GOT3 (cell line): ENCODE data around the gene SCMH1.
"Not testable (repeated sequence)": the region's sequence is repeated elsewhere in the genome, so short reads cannot be mapped to it uniquely, and the experiment has no call there.

ENCODE experiments used
- DNase-seq: peaks from one replicate; lab custom pipeline; 2025; ENCODE audit warnings: mixed read lengths; lab: John Stamatoyannopoulos, UW

SCMH1 gene

DNA sequence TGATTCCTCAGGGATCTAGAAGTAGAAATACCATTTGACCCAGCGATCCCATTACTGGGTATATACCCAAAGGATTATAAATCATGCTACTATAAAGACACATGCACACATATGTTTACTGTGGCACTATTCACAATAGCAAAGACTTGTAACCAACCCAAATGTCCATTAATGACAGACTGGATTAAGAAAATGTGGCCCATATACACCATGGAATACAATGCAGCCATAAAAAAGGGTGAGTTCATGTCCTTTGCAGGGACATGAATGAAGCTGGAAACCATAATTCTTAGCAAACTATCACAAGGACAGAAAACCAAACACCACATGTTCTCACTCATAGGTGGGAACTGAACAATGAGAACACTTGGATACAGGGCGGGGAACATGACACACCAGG is 30.5 kb downstream of the SCMH1 start:
- not testable (repeated sequence) for DNase-seq

DNA sequence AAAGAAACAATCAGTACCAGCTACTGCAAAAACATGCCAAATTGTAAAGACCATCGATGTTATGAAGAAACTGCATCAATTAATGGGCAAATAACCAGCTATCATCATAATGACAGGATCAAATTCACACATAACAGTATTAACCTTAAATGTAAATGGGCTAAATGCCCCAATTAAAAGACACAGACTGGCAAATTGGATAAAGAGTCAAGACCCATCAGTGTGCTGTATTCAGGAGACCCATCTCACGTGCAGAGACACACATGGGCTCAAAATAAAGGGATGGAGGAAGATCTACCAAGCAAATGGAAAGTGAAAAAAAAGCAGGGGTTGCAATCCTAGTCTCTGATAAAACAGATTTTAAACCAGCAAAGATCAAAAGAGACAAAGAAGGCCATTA is 35.1 kb downstream of the SCMH1 start:
- DNase-seq = not testable (repeated sequence)

DNA sequence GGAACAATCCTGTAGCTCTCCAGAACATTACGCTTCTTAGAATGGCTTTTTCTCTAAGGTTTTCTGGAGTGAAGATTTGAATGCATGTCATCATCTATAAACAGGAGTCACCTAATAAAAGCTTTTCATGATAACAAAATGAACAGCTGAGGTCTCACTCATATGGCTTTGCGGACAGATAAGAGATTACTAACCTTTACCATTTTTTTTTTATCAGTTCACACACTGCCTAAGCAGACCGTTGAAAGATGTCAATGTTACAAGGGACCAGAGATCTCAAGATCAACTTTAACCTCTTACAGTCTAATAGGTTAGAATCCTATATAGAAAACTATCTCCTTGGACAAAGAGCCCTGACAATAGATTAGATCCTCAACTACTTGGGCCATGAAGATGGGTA is 41.4 kb downstream of the SCMH1 start:
- no peak for DNase-seq

DNA sequence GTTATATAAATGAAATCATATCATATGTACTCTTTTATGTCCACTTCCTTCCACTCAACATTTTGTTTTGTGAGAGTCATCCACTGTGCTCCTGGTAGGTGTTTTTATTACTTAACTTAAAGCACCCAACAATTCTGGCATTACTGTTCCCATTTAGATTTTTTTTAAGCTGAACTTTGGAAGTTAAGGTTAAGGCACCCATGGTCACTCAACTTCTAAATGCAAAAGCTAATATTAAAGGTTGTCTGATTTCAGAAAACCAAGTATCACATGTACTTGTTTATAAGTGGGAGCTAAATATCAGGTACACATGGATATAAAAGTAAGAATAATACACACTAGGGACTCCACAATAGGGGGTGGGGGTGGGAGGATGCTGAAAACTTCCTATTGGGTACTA is 42.7 kb downstream of the SCMH1 start:
- DNase-seq = no peak

DNA sequence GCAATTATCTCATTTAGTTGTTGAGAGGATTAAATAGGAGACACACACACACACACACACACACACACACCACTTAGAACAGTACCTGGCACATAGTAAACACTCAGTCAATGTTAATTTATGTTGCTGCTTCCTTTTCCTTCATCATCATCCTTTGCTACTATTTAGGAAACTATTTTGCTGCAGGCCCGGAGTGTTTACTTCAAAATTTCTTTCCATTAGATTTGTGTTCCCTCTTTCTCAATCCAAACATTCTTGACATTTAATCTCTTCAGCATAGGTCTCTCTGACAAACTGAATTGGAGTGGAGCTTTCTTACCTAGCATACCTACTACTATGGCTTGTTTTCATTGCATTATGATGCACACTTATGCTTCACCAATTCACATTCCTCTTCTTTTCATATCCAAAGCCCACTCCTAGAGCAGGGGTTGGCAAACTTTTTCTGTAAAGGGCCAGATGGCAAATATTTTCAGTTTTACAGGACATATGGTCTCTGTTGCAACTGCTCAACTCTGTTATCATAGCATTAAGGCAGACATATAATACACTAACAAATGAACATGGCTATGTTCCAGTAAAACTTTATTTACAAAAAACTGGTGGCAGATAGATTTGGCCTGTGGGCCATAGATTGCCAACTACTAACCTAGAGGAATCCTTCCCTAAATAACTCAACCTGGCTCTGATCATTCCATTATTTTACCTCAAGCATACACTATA is 49.5 kb downstream of the SCMH1 start:
- no peak for DNase-seq

DNA sequence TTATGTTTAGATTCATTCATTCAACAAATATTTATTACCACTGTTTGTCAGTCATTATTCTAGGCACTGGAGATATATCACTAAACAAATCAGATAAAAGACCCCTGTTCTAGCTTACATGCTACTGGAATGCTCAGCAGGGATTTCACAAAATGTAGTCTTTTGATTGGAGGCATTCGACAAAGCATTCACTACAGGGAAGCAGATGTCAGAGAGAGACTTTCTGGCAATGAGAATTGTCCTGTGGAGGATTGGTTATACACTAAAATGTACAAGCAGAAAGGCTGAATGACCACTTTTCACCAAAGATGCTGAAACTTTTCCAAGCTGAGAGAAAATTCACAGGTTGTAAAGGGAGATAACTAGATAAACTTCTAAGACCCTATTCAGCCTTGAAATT is 57.7 kb downstream of the SCMH1 start:
- DNase-seq = no peak

DNA sequence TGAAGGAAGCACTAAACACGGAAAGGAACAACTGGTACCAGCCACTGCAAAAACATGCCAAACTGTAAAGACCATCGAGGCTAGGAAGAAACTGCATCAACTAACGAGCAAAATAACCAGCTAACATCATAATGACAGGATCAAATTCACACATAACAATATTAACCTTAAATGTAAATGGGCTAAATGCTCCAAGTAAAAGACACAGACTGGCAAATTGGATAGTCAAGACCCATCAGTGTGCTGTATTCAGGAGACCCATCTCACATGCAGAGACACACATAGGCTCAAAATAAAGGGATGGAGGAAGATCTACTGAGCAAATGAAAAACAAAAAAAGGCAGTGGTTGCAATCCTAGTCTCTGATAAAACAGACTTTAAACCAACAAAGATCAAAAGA is 63.9 kb downstream of the SCMH1 start:
- DNase-seq = not testable (repeated sequence)

DNA sequence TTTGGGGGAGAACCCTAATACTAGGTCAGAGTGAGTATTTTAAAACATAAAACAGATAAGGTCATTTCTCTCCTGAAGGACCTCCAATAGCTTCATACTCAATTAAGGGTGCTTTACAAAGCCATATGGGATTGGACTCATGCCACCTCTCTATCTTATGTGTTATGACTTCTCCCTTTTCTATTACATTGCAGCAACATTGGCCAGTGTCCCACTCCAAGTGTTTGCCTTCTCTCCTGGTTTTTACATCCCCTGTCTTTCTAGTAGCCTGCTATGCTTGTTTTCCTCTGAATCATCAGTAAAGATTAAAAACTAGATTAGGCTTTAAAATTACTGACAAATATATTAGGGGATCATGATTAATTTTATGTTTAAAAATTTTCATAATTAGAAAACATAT is 66.6 kb downstream of the SCMH1 start:
- DNase-seq = no peak

DNA sequence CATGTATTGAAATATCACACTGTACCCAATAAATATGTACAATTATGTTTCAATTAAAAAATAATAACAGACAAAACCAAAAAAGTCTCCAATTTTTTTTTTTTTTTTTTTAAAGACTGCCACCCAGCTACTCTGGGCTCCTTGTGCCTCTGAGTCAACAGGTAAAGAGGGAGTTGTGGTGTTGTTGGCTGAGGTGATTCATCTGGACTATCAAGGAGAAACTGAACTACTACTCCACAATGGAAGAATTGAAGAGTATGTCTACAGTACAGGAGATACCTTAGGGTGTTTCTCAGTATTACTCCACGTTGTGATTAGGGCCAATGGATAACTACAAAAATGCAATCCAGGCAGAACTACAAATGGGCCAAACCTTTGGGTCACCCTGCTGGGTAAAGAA is 67.9 kb downstream of the SCMH1 start:
- DNase-seq = no peak

DNA sequence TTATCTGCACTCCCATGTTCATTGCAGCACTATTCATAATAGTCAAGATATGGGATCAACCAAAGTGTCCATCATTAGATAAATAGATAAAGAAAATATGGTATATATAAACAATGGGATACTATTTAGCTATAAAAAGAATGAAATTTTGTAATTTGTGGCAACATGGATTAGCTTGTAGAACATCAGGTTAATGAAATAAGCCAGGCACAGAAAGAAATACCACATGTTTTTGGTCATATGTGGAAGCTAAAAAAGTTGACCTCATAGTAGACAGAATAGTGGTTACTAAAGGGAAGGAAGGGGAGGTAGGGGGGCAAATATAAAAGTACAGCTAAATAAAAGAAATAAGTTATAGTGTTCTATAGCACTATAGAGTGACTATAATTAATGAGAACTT is 68.5 kb downstream of the SCMH1 start:
- DNase-seq = no peak

DNA sequence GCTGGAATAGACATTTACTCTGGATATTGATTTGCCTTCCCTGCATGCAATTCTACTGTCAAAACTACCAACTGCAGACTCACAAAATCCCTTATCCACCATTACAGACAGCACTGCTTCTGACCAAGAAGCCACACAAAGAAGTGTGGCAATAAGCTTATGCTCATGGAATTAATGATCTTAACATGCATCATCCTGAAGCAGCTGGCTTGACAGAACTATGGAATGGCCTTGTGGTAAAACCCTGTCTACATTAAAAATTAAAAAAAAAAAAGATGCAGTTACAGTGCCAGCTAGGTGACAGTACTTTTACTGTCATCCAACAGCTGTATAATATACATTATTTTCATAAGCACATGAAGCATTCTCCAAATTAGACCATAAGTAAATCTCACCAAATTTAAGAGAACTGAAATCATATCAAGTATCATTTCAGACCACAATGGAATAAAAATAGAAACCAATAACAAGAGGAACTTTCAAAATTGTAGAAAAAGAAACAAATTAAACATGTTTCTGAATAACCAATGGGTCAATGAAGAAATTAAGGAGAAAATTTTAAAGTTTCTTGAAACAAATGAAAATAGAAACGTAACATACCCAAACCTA is 70.7 kb downstream of the SCMH1 start:
- no peak for DNase-seq

DNA sequence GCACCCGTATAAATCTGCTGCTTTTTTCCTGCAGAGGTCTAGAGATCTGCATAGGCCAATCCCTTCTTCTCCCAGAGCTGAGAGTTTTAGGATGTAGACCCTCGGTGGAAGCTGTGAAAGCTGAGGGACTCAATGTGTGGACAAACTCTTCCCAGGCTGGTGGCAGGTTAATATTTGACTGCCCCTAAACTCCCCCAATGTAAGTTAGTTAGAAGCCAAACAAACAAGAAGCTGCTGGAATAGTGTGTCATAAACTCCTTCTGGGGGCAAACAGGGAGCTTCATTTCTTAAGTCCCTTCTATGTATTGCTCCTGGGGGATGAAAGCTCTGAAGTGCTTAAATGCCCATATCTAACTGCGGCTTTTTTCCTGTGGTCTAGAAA is 72.3 kb downstream of the SCMH1 start:
- no peak for DNase-seq

DNA sequence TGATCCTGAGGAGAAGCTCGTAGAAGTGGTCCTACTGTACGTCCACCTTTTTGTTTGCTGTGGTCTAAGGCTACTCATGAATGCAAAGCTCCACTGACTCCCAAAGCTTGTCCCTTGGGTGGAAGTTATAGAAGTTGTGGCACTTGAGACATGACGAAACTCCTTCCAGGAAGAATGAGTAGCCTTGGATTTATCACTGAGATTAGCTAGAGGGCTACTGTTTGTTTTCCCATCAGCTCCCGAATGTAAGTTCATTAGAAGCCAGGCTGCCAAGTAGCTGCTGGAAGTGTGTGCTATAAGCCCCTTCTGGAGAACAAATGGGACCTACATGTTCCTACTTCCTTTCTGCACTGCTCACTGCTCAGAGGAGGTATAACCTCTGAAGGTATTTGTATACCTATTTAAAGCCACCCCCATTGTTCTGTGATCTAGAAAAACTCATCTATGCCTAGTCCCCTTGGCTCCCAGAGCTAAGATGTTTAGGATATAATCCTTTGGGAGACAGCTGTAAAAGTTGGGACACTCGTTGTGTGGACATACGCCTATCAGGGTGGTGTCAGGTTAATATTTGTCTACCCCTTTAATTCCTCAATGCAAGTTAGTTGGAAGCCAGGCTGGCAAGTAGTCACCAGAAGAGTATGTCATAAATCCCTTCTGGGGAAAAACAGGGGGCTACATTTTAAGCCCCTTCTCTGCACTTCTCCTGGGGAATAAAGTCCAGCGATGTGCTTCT is 72.9 kb downstream of the SCMH1 start:
- no peak for DNase-seq

DNA sequence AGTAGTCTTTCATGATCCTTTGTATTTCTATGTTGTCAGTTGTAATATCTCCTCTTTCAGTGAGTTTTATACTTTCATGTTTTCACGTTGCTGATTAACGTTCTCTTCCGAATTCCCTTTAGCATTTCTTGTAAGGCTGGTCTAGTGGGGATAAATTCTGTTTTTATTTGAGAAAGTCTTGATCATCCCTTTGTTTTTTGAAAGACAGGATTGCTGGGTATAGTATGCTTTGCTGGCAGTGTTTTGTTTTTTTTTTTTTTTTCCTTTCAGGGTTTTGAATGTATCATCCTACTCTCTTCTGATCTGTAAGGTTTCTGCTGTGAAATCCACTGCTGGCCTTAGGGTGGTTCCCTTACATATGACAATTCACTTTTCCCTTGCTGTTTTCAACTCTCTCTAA is 74.4 kb downstream of the SCMH1 start:
- no peak for DNase-seq

DNA sequence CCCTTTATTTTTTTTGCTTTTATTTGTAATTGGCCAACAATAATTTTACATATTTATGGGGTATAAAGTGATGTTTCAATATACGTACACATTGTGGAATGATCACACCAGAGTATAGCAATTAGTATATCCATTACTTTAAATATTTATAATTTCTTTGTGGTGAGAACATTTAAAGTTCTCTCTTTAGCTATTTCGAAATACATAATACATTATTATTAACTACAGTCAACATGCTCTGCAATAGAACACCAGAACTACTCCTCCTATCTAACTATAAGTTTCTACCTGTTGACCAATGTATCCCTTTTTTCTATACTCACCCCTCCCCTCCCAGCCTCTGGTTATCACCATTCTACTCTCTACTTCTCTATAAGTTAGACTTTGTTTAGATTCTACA is 77.4 kb downstream of the SCMH1 start:
- DNase-seq = no peak

DNA sequence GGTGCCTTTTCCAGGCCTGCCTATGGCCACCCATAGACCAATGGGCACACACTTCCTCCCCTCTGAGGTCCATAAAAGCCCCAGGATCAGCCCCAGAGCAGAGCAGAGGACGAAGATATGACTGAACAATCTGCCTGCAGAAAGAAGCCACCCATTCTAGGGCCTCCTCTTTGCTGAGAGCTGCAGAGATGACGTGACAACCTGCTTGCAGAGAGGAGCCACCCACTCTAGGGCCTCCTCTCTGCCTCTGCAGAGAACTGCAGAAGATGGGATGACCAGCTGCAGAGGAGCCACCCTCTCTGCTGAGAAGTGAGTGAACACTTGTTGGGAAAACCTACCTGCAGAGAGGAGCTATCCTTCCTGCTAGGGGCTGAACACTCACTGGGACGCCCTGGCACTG is 79.7 kb downstream of the SCMH1 start:
- DNase-seq = no peak

DNA sequence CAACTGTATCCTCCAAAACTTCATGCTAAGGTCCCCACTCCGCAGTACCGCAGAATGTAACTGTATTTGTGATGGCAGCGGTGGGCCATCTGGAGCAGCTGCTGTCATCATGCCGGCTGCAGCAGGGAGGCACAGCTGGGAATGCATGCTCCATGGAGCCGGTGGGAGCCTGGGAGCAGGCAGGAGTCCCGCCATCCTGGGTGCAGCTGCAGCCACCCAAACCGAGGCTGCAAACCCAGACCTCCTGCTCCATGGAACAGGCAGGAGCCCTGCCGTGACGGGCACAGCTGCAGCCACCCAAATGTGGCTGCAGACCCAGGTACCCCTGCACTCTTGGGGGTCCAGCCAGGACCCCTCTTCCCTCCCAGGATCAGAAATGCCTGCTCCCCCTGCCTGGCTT is 80.3 kb downstream of the SCMH1 start:
- no peak for DNase-seq

DNA sequence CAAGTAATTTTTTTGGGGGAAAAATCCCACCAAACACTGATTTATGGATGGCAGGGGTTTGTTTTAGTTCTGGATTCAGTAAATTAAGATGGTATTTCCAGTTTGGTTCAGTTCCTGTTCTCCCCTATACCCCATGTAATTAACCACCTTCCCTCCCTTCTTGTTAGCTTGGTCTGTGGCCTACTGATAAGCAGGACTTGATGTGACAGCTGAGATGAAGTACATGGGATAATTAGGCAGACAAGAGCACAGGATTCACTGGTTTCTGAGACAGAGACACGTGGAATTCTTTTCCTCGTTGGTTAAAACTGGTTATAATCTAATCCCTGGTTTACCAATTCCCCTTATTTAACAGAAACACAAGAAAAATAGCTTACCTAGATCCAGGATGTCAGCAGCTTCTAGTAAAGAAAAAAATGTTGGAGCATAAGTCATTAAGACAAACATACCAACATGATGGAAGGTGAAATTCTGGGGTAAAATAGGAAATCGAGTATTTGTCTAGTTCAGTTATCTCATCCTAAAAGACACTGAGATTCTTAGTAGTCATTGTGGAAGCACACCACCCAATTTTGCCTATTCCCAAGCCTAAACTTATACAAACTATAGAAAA is 81.5 kb downstream of the SCMH1 start:
- DNase-seq = no peak

DNA sequence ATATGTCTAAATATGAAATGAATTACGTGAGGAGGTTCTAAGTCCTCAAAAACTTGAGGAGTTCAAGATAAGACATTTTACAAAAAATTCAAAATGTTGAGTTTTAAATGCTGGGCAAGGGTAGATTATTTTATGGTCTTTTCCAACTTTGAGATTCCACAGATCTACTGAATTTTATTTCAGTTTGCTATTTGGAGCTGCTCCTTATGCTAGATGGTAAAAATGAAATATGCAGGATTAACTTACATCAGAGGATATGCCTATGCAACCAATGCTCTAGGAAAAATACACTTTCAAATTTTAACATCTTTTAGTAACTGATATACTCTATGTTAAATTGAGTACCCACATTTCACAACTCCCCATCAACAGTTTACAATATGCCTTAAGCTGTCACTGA is 83.1 kb downstream of the SCMH1 start:
- DNase-seq = no peak

DNA sequence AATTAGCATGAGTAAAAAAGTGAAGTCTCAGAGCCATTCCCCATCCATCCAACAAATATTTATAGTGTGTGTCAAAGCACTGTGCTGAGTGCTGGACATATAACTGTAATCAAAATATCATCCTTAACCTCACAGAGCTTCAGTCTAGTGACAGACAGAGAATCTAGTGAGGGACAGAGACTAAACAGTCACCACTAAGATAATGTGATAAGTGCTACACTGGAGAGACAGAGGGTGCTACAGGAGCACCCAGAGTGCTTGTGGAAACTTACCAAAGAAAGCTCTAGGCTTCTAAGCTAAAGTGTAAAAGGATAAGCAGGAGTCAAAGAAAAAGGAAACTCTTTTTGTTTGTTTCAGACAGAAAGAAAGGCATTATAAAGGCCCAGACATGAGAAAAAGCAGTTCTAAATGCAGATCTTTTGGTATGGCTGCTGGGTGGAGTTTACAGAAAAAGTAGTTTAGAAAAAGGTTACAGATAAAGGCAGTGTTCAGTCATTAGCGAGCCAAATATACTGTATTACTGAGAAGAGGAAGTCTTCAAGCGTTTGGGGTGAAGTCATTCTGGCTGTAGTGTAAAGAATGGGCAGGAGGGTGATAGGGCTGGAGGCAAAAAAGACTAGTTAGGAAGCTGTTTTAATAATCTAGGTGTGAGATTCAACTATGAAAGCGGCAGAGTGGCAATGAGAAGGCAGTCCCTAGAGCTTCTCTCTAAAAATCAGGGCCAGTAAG is 83.8 kb downstream of the SCMH1 start:
- DNase-seq = no peak

DNA sequence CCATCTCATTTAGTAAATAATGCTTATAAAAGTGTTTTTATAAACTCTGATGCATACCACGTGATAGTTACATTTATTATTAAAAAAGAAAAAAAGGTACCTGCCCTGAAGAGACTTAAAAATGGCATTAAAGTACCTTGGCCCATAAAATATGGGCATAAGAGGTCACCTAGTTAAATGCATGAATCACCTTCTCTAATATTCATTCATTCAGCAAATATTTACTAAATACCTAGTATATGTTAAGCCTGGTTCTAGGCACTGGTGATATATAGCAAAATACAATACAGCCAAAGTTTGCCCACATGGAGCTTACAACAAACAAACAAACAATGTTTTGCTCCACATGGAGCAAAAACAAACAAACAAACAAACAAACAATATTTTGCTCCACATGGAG is 87.0 kb downstream of the SCMH1 start:
- DNase-seq = no peak

DNA sequence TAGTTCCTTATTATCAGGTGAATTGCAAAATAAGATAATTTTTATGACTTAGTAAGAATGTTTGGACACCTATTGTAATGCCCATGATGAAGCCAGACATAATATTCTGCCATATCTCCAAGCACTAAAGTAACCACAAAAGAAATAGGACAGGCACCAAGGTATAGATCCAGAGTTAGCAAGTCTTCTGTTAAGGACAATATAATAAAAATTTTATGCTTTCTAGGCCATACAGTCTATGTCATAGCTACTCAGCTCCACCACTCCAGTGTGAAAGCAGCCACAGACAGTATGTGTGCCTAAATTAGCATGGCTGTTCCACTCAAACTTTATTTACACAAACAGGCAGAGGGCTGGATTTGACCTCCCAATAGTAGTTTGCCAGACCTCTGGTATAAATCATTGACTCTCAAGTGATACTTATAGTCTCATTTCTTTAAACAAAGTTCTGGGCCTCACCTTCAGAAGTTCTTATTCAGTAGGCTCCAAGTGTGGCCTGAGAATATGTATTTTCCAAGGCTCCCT is 88.3 kb downstream of the SCMH1 start:
- DNase-seq = no peak
